Measurements from ENCODE around the gene ZNF709. TPM values are rescaled to one million over a fixed set of nuclear protein-coding genes. Genes with fewer than 3 reads are reported as not detected.

ZNF709 gene
- total and polyA plus RNA-seq, 2 of the 4 experiments (the other 2 are of a cell fraction): 0.50 to 3.8 TPM

DNA sequence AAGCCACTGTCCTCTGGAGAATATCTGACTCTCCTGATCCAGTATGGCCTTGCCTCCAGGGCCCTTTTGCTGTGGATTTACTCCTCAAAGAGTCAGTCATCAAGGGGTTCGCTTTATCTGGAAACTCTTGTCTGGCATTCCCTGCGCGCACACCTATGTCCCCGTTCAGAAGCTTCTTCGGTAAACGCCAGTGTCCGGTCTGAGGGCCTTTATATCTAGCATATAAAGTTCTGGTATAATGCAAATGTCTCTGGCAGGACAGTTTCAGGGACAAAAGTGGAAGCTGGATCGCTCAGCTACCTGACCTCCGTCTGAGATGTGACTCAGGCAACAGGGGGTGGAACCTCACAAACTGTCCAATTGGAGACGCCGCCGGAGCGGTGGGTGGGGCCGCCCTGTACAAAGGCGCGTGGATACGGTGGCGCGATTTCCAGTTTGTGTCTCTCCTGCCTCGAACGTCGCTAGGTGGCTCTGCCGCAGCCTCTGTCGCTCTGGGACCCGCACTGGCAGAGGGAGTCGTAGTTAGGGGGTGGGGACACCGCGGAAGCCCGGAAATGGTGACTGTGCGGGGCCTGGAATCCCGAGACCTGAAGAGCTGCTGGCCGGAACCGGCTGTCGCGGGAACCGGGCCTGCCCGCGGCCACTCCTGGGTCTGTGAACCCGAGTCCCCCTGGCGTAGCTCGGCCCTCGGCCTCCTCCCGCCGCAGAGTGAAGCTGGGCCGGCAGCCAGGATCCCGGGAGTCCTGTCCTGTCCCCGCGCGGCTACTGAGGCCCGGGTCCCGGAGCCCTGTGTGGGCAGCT, 10.6 kb upstream of the ZNF709 start:
- no peaks in the 10 kb centered on the region for H4K20me1 ChIP-seq (ENCODE audit: insufficient read depth, low read length)
- H2AFZ ChIP-seq (replicated peaks; ENCODE audit: low read length, poor library complexity): peak overlapping the region; percentile 94
- DNase-seq (peak; percentile 79), ATAC-seq (ENCODE audit: low read depth) (peak; percentile 100)
- peak overlapping the region; percentile 62; the same call in 1 of the 2 replicates for H3K14ac ChIP-seq (replicated peaks; ENCODE audit: low read depth, low read length)
- in situ Hi-C loops (cut with MboI; ENCODE audit: low sequenced_read_pairs): no loop called here
- BruUV-seq (replicated peaks): no TSS peak
- TF ChIP-seq CEBPB (IDR thresholded peaks at IDR 0.05; ENCODE audit: low read depth, low read length): no peak
- TF ChIP-seq MAZ (IDR thresholded peaks at IDR 0.05; ENCODE audit: borderline replicate concordance, low read depth, low read length): 0 out of 2 replicates have a peak, but pooled peaks have one; percentile 21
- TF ChIP-seq, protein P1, sequence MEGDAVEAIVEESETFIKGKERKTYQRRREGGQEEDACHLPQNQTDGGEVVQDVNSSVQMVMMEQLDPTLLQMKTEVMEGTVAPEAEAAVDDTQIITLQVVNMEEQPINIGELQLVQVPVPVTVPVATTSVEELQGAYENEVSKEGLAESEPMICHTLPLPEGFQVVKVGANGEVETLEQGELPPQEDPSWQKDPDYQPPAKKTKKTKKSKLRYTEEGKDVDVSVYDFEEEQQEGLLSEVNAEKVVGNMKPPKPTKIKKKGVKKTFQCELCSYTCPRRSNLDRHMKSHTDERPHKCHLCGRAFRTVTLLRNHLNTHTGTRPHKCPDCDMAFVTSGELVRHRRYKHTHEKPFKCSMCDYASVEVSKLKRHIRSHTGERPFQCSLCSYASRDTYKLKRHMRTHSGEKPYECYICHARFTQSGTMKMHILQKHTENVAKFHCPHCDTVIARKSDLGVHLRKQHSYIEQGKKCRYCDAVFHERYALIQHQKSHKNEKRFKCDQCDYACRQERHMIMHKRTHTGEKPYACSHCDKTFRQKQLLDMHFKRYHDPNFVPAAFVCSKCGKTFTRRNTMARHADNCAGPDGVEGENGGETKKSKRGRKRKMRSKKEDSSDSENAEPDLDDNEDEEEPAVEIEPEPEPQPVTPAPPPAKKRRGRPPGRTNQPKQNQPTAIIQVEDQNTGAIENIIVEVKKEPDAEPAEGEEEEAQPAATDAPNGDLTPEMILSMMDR (conservative IDR thresholded peaks at IDR 0.05; ENCODE audit: low read depth, low read length): peak; percentile 39
- TF ChIP-seq MXI1 (IDR thresholded peaks at IDR 0.05; ENCODE audit: borderline replicate concordance, low read depth, low read length): no peak
- TF ChIP-seq POLR2A (IDR thresholded peaks at IDR 0.05; ENCODE audit: low read depth, low read length): peak; percentile 51; the same call in 1 of the 2 replicates
- TF ChIP-seq NFE2L2 (IDR thresholded peaks at IDR 0.05; ENCODE audit: low read depth, low read length): no peak
- ChIA-PET CTCF (interaction anchor here (0.6 kb wide), 1 partner anchor 40 kb away, joined by 5 read pairs; no protein-coding TSS in a partner anchor), POLR2A (ENCODE audit: unreplicated experiment) (no interaction called here)
- dilution Hi-C loops (cut with HindIII; ENCODE audit: low sequenced_read_pairs, unreplicated experiment): no loop called here
- no peaks in the 10 kb centered on the region for H3K27me3 ChIP-seq (ENCODE audit: control insufficient read depth, insufficient read depth, low read length)
- H2AK5ac ChIP-seq (ENCODE audit: low read depth, low read length): no peak overlapping the region
- H2BK120ac ChIP-seq (ENCODE audit: low read depth, low read length): no peak overlapping the region
- H4K5ac ChIP-seq (ENCODE audit: low read depth, low read length): no peak overlapping the region
- no peak overlapping the region for H3K56ac ChIP-seq (ENCODE audit: extremely low read depth, insufficient read depth, low read length)
- no peaks in the 10 kb centered on the region for H3K36me3 ChIP-seq (ENCODE audit: control insufficient read depth, insufficient read depth, low read length)
- peak overlapping the region; percentile 73 for H3K4me2 ChIP-seq (ENCODE audit: low read depth, low read length)
- peak overlapping the region; percentile 48 for H3K4ac ChIP-seq (ENCODE audit: low read depth, low read length)
- H3K9me1 ChIP-seq (ENCODE audit: insufficient read depth, low read length): no peaks in the 10 kb centered on the region
- no peak overlapping the region for H3K23ac ChIP-seq (ENCODE audit: low read depth, low read length)
- no peak overlapping the region for H2BK5ac ChIP-seq (ENCODE audit: low read depth, low read length, poor library complexity, severe bottlenecking)
- H4K91ac ChIP-seq (ENCODE audit: insufficient read depth, low read depth, low read length): no peak overlapping the region; the same call in 1 of the 2 replicates
- H2AK9ac ChIP-seq (replicated peaks; ENCODE audit: low read depth, low read length, poor library complexity): peak overlapping the region; percentile 75
- H3K27ac ChIP-seq (ENCODE audit: insufficient read depth, low read length): peak overlapping the region; percentile 12; the same call in 1 of the 2 replicates
- H3K4me3 ChIP-seq (ENCODE audit: insufficient read depth, low read depth, low read length): peak overlapping the region; percentile 59
- H2BK20ac ChIP-seq (ENCODE audit: low read depth, low read length): no peak overlapping the region
- peak overlapping the region; percentile 72 for H3K9ac ChIP-seq (ENCODE audit: low read depth, low read length)
- no peak overlapping the region for H3K18ac ChIP-seq (ENCODE audit: low read depth, low read length)
- 3% methylated on average over 27 of the region's 51 CpGs; no CpG with 5 or more reads in 1 of the 2 experiments for WGBS, 2 experiments (ENCODE audit: extremely low coverage in 2 of 2, insufficient read length in 1 of 2)
- no peaks in the 10 kb centered on the region for H3K4me1 ChIP-seq (ENCODE audit: control insufficient read depth, insufficient read depth, low read length)
- H2BK15ac ChIP-seq (ENCODE audit: low read depth, low read length): no peak overlapping the region
- H3K9me3 ChIP-seq (ENCODE audit: control insufficient read depth, insufficient read depth, low read length): no peaks in the 10 kb centered on the region
- peak overlapping the region; percentile 68 to 87; a peak in 3 of 4 replicates for H4K8ac ChIP-seq (ENCODE audit: low read depth in 2 of 2, low read length in 2 of 2)
- intact Hi-C loops (cut with micrococcal nuclease): no loop called here
- no peaks in the 10 kb centered on the region for H3K79me1 ChIP-seq (ENCODE audit: low read depth in 1 of 2, low read length in 2 of 2)
